Pancreas (tissue), 10 donors: ENCODE measurements around the gene EIF3D. TPM values are rescaled to one million over a fixed set of nuclear protein-coding genes. Genes with fewer than 3 reads are reported as not detected.

Source experiments
- ATAC-seq, 4 donors: fragments of 200-7000 bp; cut with Tn5 transposase; one replicate each; pipeline versions ENCODE4 v1.8.0 to v1.9.1; 2020; ENCODE audit warnings: mild to moderate bottlenecking in 4 of 4, moderate library complexity in 4 of 4
- DNase-seq, 6 donors: peaks; one replicate each; pipeline ENCODE4 v3.0.0-alpha.2; 2020
- FAIRE-seq: peaks from 2 replicates; lab custom pipeline; 2012; peaks lifted over from hg19 to GRCh38; lab: Jason Lieb, UNC
- H3K27ac ChIP-seq, 4 donors: fragments of 200-600 bp; sonication (generic); 1 replicate in 3 of 4; 2 replicates in 1 of 4; pipeline versions ENCODE4 v1.5.0 to v1.8.0; 2020
- H3K27me3 ChIP-seq, 4 donors: fragments of 200-600 bp; one replicate each; pipeline ENCODE4 v1.8.0; 2021
- H3K36me3 ChIP-seq, 3 donors: fragments of 200-600 bp; sonication (generic) in 1 of 3; one replicate each; pipeline versions ENCODE4 v1.5.0 to v1.8.0; 2020 to 2021
- H3K4me1 ChIP-seq, 3 donors: fragments of 200-600 bp; one replicate each; pipeline ENCODE4 v1.8.0; 2021
- H3K4me3 ChIP-seq, 4 donors: fragments of 200-600 bp; sonication (generic) in 2 of 4; one replicate each; pipeline versions ENCODE4 v1.5.0 to v1.8.0; 2020 to 2021
- H3K9me3 ChIP-seq, 4 donors: fragments of 200-600 bp; one replicate each; pipeline ENCODE4 v1.8.0; 2021
- WGBS, 2 donors: extraction: QIAGEN DNeasy Blood & Tissue Kit; methylation state at CpG; one replicate each; pipeline ENCODE4 v1.1.7; 2013; 5-methylcytosine and 5-hydroxymethylcytosine counted together
- intact Hi-C, 3 donors: fragments of 100-400 bp; cut with DNase I; formaldehyde crosslinking; loops; one replicate each; pipeline versions ENCODE4 v1.11.1 to v1.14.2; 2022
- polyA plus RNA-seq, 2 donors: library from polyadenylated mRNA; stranded (reverse); fragments of 200-250 nt; gene quantifications; one replicate each; pipeline ENCODE4 v1.2.3, GENCODE V29; 2013
- total RNA-seq, 6 donors: library from RNA; stranded (reverse); fragmentation: NEBNext Ultra II Directional in 4 of 6; extraction: Animal tissue kit (Norgen Biotek cat#: 25700) in 4 of 6; gene quantifications; one replicate each; pipeline versions ENCODE4 v1.2.1 to v1.2.4, GENCODE V29; 2021 to 2023
- TF ChIP-seq, protein P1 (sequence below), 4 donors: fragments of 200-600 bp; sonication (generic) in 3 of 4; IDR thresholded peaks; one replicate each; pipeline versions ENCODE4 v1.5.0 to v1.8.0; 2021; ENCODE audit warnings: antibody characterized with exemption in 4 of 4
- donor health status: healthy with polysubstance abuse.
- donor health status: DM: no; HTN: no; CAD: no; lungs with moderate emphysema.
- donor health status: DM: no; HTN: no; CAD: no.
- donor health status: control.
- donor health status: control.
- donor health status: Bipolar disorder and iron deficiency.
- donor health status: DM: yes; HTN: yes; CAD: no.
- donor health status: DM: no; HTN: no; CAD: no.
- donor health status: DM: no; HTN: no; CAD: no.
- donor health status: DM: yes; HTN: yes; CAD: no.

Gene EIF3D
- total and polyA plus RNA-seq, 8 donors = 106 to 182 (median 136) TPM

DNA sequence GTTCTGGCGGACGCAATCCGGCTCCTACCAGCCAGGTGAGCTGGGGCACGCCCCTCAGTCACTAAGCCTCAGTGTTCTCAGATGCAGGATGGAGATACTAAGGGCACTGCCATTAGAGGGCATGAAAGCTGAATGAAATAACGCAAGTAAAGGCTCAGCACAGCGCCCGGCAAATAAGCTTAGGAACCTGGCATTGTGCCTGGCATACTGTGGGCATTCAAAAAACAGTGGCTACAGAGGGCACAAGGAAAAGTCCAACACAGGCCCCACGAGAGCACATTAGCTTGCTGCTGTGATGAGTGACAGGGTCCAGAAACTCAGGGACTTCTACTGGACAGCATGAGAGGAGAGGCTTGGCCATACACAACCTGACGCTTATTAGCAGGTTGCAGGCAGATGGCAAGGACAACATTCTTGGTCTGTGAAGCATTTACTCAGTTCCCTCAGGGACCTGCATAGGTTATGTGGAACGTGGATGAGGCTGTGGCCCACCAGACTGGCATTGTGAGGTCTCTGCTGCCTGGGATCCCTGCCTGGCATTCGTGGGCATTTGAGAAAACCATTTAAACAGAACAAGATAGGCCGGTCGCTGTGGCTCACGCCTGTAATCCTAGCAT, 59.8 kb downstream of the EIF3D start:
- FAIRE-seq = no peak
- H3K4me3 ChIP-seq = no peak overlapping the region
- TF ChIP-seq, protein P1, sequence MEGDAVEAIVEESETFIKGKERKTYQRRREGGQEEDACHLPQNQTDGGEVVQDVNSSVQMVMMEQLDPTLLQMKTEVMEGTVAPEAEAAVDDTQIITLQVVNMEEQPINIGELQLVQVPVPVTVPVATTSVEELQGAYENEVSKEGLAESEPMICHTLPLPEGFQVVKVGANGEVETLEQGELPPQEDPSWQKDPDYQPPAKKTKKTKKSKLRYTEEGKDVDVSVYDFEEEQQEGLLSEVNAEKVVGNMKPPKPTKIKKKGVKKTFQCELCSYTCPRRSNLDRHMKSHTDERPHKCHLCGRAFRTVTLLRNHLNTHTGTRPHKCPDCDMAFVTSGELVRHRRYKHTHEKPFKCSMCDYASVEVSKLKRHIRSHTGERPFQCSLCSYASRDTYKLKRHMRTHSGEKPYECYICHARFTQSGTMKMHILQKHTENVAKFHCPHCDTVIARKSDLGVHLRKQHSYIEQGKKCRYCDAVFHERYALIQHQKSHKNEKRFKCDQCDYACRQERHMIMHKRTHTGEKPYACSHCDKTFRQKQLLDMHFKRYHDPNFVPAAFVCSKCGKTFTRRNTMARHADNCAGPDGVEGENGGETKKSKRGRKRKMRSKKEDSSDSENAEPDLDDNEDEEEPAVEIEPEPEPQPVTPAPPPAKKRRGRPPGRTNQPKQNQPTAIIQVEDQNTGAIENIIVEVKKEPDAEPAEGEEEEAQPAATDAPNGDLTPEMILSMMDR (IDR thresholded peaks at IDR 0.05) = no peak
- peak overlapping the region in 1 of 4 donors; percentile 12 for H3K27ac ChIP-seq
- H3K36me3 ChIP-seq = peaks cover 0 to 7% (median 0%) of the 10 kb centered on the region in 3 donors
- no peaks in the 10 kb centered on the region for H3K9me3 ChIP-seq
- 84 to 86% methylated on average over 14 of the region's 14 CpGs for WGBS, 2 donors
- peaks cover 17 to 26% (median 18%) of the 10 kb centered on the region in 3 donors for H3K4me1 ChIP-seq
- no peak for DNase-seq
- intact Hi-C loops = loop anchor here in 1 of 3 donors (5.0 kb wide), 1 partner anchor 167 kb away; no protein-coding TSS in a partner anchor
- ATAC-seq = no peak
- H3K27me3 ChIP-seq = no peaks in the 10 kb centered on the region

DNA sequence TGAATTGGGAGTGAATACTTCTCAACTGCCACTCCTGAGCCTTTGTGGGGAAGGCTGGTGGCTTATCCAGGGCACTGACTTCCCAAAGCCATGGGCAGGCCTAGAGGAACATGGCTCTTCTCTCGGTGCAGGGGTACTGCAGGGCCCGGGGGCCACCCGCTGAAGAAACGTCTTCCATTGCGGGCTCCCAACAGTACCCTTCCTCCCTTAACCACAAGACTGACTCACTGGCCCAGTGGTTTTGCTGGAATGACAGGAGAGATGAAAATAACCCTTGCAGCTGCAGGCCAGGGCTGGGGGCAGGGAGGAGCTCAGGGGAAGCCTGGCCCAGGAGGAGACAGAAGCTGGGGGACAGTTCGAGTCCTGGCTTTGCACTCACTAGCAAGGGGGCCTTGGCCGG, 61.0 kb downstream of the EIF3D start:
- peaks cover 21 to 36% (median 23%) of the 10 kb centered on the region in 3 donors for H3K4me1 ChIP-seq
- FAIRE-seq = no peak

DNA sequence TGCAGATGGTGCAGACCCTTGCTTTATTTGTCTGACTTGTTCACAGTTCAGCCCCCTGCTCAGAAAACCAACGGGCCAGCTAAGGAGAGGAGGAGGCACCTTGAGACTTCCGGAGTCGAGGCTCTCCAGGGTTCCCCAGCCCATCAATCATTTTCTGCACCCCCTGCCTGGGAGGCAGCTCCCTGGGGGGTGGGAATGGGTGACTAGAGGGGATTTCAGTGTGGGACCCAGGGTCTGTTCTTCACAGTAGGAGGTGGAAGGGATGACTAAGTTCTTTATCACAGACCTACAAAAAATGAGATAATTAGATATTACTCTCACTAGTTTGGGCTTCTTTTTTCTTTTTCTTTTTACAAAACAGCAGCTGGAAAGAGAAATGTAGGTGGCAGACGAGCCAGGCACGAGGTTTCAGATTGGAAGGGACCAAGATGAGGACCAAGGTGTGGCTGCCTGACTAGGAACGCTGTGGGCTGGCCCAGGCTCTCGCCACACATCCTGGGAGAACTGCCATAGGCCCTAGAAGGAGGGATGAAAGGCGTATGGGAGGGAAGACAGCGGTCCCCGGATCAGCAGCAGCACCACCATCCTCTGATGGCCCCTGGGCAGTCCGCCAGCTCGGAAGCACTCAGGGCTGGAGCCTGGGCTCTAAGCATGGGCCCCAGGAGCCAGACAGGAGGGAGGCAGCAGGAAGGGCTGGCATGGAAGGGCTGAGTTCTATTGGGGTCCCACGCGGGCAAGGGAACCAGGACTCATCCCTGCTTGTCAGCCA, 61.7 kb downstream of the EIF3D start:
- peak in 2 of 6 donors; percentile 40 to 66 for DNase-seq

More for the DNA sequence above, 61.0 kb downstream of the EIF3D start:
- WGBS, 2 donors = 85 to 89% methylated on average over 7 of the region's 7 CpGs
- H3K27me3 ChIP-seq = no peaks in the 10 kb centered on the region
- TF ChIP-seq, protein P1 (IDR thresholded peaks at IDR 0.05) = no peak
- no peak overlapping the region for H3K4me3 ChIP-seq
- H3K9me3 ChIP-seq = no peaks in the 10 kb centered on the region
- intact Hi-C loops = loop anchor here in 1 of 3 donors (5.0 kb wide), 1 partner anchor 166 kb away; no protein-coding TSS in a partner anchor
- H3K27ac ChIP-seq = peak overlapping the region in 2 of 4 donors; percentile 92 to 97
- DNase-seq (no peak), ATAC-seq (no peak)
- H3K36me3 ChIP-seq = no peaks in the 10 kb centered on the region

DNA sequence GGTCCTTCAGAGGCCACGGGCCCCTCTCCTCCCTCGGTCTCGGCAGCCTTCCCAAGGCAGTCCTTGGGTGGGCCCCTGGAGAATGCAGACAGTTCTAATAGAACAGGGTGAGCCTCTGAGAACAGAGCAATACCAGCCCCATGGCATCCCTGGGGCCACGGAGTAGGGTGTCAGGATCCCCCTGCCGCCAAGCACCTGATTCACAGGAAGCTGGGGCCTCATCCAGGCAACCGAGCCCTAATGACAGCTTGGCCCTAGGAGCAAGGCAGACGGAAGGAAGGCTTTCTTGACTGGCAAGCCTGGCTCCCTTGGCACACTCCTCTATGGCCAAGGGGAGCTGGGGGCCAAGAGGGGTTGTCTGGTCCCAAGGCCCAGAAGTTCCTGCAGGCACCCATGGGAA, 62.7 kb downstream of the EIF3D start:
- TF ChIP-seq, protein P1 (IDR thresholded peaks at IDR 0.05) = no peak
- FAIRE-seq (no peak), DNase-seq (no peak), ATAC-seq (no peak)
- H3K4me3 ChIP-seq = no peak overlapping the region
- no peaks in the 10 kb centered on the region for H3K36me3 ChIP-seq
- no peaks in the 10 kb centered on the region for H3K27me3 ChIP-seq
- no peaks in the 10 kb centered on the region for H3K9me3 ChIP-seq
- WGBS, 2 donors = 72 to 76% methylated on average over 7 of the region's 7 CpGs
- peak overlapping the region; percentile 92 to 97 (median 94) for H3K27ac ChIP-seq
- intact Hi-C loops = loop anchor here in 1 of 3 donors (5.0 kb wide), 1 partner anchor 164 kb away; no protein-coding TSS in a partner anchor
- peaks cover 21 to 36% (median 28%) of the 10 kb centered on the region in 3 donors for H3K4me1 ChIP-seq

More for the DNA sequence above, 61.7 kb downstream of the EIF3D start:
- 70 to 74% methylated on average over 14 of the region's 14 CpGs for WGBS, 2 donors
- Histone ChIP-seq H3K4me1 (peaks cover 21 to 36% (median 28%) of the 10 kb centered on the region in 3 donors), H3K27me3 (no peaks in the 10 kb centered on the region), H3K9me3 (no peaks in the 10 kb centered on the region), H3K27ac (peak overlapping the region; percentile 92 to 97 (median 94)), H3K4me3 (no peak overlapping the region), H3K36me3 (no peaks in the 10 kb centered on the region)
- intact Hi-C loops = loop anchor here in 1 of 3 donors (5.0 kb wide), 1 partner anchor 165 kb away; no protein-coding TSS in a partner anchor
- TF ChIP-seq, protein P1 (IDR thresholded peaks at IDR 0.05) = no peak
- FAIRE-seq (no peak), ATAC-seq (no peak)
